Measurements from ENCODE around the gene CCDC120.

- no peak for TF ChIP-seq POLR2A (IDR thresholded peaks at IDR 0.05)
- no peak for TF ChIP-seq EP300 (IDR thresholded peaks at IDR 0.05)
- no peak for TF ChIP-seq POLR2AphosphoS5 (IDR thresholded peaks at IDR 0.05)
Measured at GRCh38 chrX:49106296-49106695, 47.5 kb downstream of the CCDC120 start.

Measured in suprapubic skin (tissue), 4 donors.